Thyroid gland (tissue), 4 donors: ENCODE measurements around the gene URB1. TPM values are rescaled to one million over a fixed set of nuclear protein-coding genes. Genes with fewer than 3 reads are reported as not detected.
A peak's percentile ranks its signal among the peaks of the same experiment; 100 is the strongest.

Source experiments
- DNase-seq, 2 donors: peaks; one replicate each; pipeline ENCODE4 v3.0.0-alpha.2; 2019
- H3K27ac ChIP-seq, 3 donors: fragments of 200-600 bp; sonication (generic); 1 replicate in 2 of 3; 2 replicates in 1 of 3; pipeline ENCODE4 v1.5.1; 2016 to 2019; ENCODE audit warnings: mild to moderate bottlenecking in 1 of 3, moderate library complexity in 1 of 3
- H3K27me3 ChIP-seq: fragments of 200-600 bp; sonication (generic); one replicate; pipeline ENCODE4 v1.5.1; 2019
- H3K36me3 ChIP-seq, 2 donors: fragments of 200-600 bp; sonication (generic); one replicate each; pipeline ENCODE4 v1.5.1; 2016 to 2019
- H3K4me1 ChIP-seq, 2 donors: fragments of 200-600 bp; sonication (generic); one replicate each; pipeline ENCODE4 v1.5.1; 2017 to 2019
- H3K4me3 ChIP-seq, 3 donors: fragments of 200-600 bp; sonication (generic); replicated peaks in 1 of 3; 1 replicate in 2 of 3; 2 replicates in 1 of 3; pipeline ENCODE4 v1.5.1; 2016; ENCODE audit warnings: mild to moderate bottlenecking in 1 of 3
- H3K9me3 ChIP-seq: fragments of 200-600 bp; sonication (generic); one replicate; pipeline ENCODE4 v1.5.1; 2017
- POLR2A ChIP-seq, 2 donors: fragments of 450-650 bp; IDR thresholded peaks; one replicate each; pipeline ENCODE4 v1.6.1; 2017; ENCODE audit warnings: antibody characterized with exemption in 2 of 2, mild to moderate bottlenecking in 2 of 2, moderate library complexity in 1 of 2
- WGBS, 2 donors: methylation state at CpG; one replicate each; pipeline ENCODE4 v1.1.5; 2017; 5-methylcytosine and 5-hydroxymethylcytosine counted together
- intact Hi-C: fragments of 100-400 bp; cut with DNase I; formaldehyde crosslinking; loops from one replicate; pipeline ENCODE4 v1.15.1; 2023
- total RNA-seq, 4 donors: library from RNA; depleted of rRNA; stranded (reverse); fragments of >200 nt; gene quantifications; one replicate each; pipeline ENCODE4 v1.2.3, GENCODE V29; 2016
- TF ChIP-seq, protein P1 (sequence below), 6 experiments: fragments of 200-600 bp in 3 of 6; fragments of 450-650 bp in 3 of 6; sonication (generic) in 3 of 6; IDR thresholded peaks; one replicate each; pipeline ENCODE4 v1.5.1; 2016 to 2019; ENCODE audit warnings: antibody characterized with exemption in 6 of 6, mild to moderate bottlenecking in 2 of 6, inconsistent platforms in 1 of 6, moderate library complexity in 1 of 6

URB1 gene
- total RNA-seq, 4 donors from 2014 or later: 13.6 to 23.9 (median 15.8) TPM

DNA sequence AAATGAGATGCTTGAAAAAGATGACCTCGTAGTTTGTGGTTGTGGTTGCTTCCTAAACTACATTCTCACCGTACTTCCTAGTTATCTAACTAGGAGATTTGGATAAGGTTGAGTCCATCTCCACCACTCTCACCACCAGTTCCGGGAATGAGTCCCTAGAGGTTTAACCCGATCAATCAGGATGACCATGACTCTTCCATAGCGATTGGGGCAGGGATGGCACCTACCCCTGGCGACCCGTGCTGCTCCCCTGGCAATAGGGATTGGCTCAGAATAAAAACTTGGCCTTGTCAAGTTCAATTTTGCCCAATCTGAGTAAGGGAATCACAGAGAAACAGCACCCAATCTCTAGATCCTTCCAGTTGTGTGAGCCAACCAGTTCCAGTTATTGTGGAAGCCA, 111.3 kb downstream of the URB1 start:
- 91 to 92% methylated on average over 7 of the region's 7 CpGs for WGBS, 2 donors
- Histone ChIP-seq H3K4me3 (no peak overlapping the region), H3K36me3 (no peaks in the 10 kb centered on the region), H3K27me3 (no peaks in the 10 kb centered on the region), H3K4me1 (peaks cover 13 to 18% of the 10 kb centered on the region in 2 donors), H3K27ac (no peak overlapping the region), H3K9me3 (no peaks in the 10 kb centered on the region)
- DNase-seq: no peak
- TF ChIP-seq POLR2A (IDR thresholded peaks at IDR 0.05): no peak
- TF ChIP-seq, protein P1, sequence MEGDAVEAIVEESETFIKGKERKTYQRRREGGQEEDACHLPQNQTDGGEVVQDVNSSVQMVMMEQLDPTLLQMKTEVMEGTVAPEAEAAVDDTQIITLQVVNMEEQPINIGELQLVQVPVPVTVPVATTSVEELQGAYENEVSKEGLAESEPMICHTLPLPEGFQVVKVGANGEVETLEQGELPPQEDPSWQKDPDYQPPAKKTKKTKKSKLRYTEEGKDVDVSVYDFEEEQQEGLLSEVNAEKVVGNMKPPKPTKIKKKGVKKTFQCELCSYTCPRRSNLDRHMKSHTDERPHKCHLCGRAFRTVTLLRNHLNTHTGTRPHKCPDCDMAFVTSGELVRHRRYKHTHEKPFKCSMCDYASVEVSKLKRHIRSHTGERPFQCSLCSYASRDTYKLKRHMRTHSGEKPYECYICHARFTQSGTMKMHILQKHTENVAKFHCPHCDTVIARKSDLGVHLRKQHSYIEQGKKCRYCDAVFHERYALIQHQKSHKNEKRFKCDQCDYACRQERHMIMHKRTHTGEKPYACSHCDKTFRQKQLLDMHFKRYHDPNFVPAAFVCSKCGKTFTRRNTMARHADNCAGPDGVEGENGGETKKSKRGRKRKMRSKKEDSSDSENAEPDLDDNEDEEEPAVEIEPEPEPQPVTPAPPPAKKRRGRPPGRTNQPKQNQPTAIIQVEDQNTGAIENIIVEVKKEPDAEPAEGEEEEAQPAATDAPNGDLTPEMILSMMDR (IDR thresholded peaks at IDR 0.05): no peak
- intact Hi-C loops: no loop called here

DNA sequence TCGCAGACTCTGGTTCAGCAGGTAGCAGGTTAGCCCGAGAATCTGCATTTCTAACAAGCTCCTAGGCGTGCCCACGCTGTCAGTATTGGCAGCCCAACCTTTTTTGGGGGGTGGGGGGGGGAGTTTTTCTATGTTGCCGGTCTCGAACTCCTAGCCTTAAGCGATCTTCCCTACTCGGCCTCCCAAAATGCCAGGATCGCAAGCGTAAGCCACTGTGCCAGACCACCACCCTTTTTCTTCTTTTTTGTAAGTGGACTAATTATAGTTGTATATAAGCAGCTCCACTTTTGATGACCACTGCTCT, 113.5 kb downstream of the URB1 start:
- peaks cover 13 to 18% of the 10 kb centered on the region in 2 donors for H3K4me1 ChIP-seq
- WGBS, 2 donors: 7 to 13% methylated on average over 10 of the region's 10 CpGs
- H3K27me3 ChIP-seq: no peaks in the 10 kb centered on the region
- TF ChIP-seq POLR2A (IDR thresholded peaks at IDR 0.05): no peak
- TF ChIP-seq, protein P1 (IDR thresholded peaks at IDR 0.05): no peak
- intact Hi-C loops: no loop called here
- no peaks in the 10 kb centered on the region for H3K9me3 ChIP-seq
- peak overlapping the region in 2 of 3 donors; percentile 64 to 66 for H3K4me3 ChIP-seq
- H3K27ac ChIP-seq: peak overlapping the region; percentile 50 to 74 (median 51)
- no peaks in the 10 kb centered on the region for H3K36me3 ChIP-seq
- no peak for DNase-seq

DNA sequence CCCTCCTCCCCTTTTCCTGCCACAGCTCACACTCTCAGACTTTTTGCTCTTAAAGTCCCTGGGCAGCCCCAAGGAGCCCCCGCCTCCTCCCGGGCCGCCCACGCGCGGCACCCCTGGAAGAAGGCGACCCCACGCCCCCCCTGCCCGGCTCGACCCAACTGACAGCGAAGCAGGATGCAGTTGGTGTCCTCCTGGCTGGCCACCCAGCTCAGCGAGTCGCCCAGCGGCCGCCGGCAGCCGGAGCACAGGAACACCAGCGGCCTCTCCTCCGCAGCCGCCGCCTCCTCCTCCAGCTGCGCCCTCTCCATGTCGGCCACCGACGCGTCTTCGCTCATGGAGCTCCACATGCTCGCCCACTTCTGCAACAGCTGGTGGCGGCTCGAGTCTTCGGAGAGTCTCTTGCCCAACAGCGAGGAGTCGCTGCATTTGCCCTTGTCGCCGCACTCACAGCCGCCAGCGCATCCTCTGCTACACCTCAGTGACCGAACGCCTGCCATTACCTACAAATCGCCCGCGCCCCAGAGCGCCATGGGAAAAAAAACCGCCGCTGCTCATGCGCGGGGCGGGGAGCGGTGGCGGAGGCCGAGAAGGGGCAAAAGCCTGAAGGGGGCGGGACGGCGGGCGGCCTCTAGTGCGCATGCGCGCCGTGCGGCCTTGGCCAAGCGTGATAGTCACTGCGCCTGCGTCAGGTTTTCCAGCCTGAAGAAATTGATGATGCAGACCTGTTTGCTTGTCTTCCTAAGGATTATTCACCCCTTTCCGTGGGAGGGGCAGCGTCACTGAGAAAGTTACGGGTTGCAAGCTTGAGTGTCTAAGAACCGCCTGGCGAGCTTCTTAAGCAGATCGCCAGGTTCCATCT, 114.1 kb downstream of the URB1 start, which contains the start of gene MIS18A:
TSS of gene MIS18A (minus strand) at position 532 of the 859 bp plus-strand sequence. CDS start at position 497, 35 bp downstream.
- TF ChIP-seq, protein P1 (IDR thresholded peaks at IDR 0.05): peak in 1 of 6 experiments; percentile 35
- TF ChIP-seq POLR2A (IDR thresholded peaks at IDR 0.05): peak in 1 of 2 donors; percentile 69
- Histone ChIP-seq H3K4me1 (peaks cover 13 to 18% of the 10 kb centered on the region in 2 donors), H3K9me3 (no peaks in the 10 kb centered on the region), H3K36me3 (no peaks in the 10 kb centered on the region), H3K27me3 (no peaks in the 10 kb centered on the region), H3K4me3 (peak within 1 kb of the TSS; percentile 45 to 81 (median 64)), H3K27ac (peak within 1 kb of the TSS; percentile 50 to 74 (median 51))
- intact Hi-C loops: no loop called here
- 0% methylated on average over 38 to 40 of the region's 69 CpGs for WGBS, 2 donors
- peak; percentile 94 to 97 for DNase-seq

DNA sequence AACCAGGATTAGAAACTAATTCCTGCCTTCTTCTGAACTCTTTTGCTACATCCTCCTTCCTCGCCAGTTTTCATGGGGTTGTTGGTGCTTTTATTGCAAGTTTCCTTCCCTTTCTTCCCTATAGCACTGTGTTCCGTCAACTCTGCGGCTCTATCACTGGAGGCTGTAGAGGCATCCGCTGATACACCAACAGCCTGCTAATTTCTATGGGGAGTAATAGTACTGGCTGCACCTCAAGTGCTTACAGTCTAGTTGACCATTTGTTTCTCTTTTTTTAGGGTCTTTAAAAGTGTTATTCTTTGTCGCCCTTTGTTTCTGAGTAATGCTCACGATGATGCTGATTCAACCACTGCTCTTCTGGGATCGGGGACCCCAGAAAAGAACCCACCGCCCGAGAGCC, 114.7 kb downstream of the URB1 start:
- Histone ChIP-seq H3K27ac (no peak overlapping the region), H3K9me3 (no peaks in the 10 kb centered on the region), H3K27me3 (no peaks in the 10 kb centered on the region), H3K4me1 (peaks cover 13 to 18% of the 10 kb centered on the region in 2 donors), H3K36me3 (no peaks in the 10 kb centered on the region), H3K4me3 (peak overlapping the region; percentile 45 to 81 (median 64))
- no peak for DNase-seq
- intact Hi-C loops: no loop called here
- WGBS, 2 donors: 3 to 4% methylated on average over 9 of the region's 9 CpGs
- no peak for TF ChIP-seq POLR2A (IDR thresholded peaks at IDR 0.05)
- TF ChIP-seq, protein P1 (IDR thresholded peaks at IDR 0.05): no peak

DNA sequence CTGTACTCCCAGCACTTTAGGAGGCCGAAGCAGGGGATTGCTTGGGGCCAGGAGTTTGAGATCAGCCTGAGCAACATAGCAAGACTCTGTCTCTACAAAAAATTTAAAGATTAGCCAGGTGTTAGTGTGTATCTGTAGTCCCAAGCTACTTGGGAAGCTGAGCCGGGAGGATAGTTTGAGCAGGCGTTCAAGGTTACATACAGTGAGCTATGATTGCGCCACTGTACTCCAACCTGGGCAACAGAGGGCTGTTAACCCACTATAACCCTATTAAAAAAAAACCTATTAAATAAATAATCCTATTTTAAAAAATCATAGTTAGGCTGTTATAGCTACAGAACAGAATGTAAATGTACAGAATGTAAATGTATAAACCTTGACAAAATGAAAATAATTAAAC, 116.1 kb downstream of the URB1 start:
- Histone ChIP-seq H3K4me3 (no peak overlapping the region), H3K36me3 (no peaks in the 10 kb centered on the region), H3K27ac (no peak overlapping the region), H3K27me3 (no peaks in the 10 kb centered on the region), H3K9me3 (no peaks in the 10 kb centered on the region), H3K4me1 (peaks cover 13 to 18% of the 10 kb centered on the region in 2 donors)
- TF ChIP-seq, protein P1 (IDR thresholded peaks at IDR 0.05): no peak
- TF ChIP-seq POLR2A (IDR thresholded peaks at IDR 0.05): no peak
- 95 to 96% methylated on average over 4 of the region's 4 CpGs for WGBS, 2 donors
- no peak for DNase-seq
- intact Hi-C loops: no loop called here
